ENCODE results near the gene SRC. TPM values are rescaled to one million over a fixed set of nuclear protein-coding genes. Genes with fewer than 3 reads are reported as not detected.

SRC gene
- total RNA-seq, 1 experiment from 2014 or later: 55.6 TPM

DNA sequence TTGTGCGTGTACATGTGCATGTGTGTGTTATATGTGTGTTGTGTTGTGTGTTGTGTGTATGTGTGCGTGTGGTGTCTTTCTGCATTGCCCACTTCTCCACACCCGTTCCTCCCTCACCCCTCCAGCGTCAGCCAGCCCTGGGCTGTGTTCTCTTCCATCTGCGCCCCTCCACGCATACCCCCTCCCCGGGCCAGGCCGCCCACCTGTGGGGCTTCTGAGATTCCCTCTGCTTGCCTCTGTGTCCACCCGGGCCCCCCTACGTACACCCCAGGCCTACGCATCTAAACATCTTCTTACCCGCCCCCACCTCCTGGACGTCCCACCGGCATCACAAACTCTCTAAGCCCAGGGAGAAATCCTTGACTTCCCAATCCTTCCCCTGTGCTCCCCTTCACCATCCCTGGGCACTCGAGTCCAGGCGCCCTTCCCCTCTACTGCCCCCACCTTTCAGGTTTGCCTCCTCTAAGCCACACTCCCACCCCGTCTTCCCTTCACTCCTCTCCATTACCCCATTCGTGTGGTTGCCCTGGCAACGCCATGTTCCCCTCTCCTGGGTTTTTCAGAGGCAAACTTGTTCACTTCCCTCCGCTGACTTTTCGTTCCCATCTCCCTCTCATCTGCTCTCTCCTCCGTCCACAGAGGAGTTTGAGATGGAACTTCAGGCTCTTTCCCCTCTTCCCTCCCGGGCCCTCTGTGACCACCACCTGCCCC, 93.4 kb downstream of the SRC start:
- no peaks in the 10 kb centered on the region for H3K9me2 ChIP-seq (replicated peaks; ENCODE audit: low read length)
- POLR2A ChIA-PET (ENCODE audit: unreplicated experiment): no interaction called here
- no peaks in the 10 kb centered on the region for H3F3A ChIP-seq (ENCODE audit: low read length, unreplicated experiment)
- H3K79me2 ChIP-seq (ENCODE audit: low read length): no peaks in the 10 kb centered on the region
- no peak overlapping the region for H3K9ac ChIP-seq (ENCODE audit: low read length)
- ATAC-seq (no peak), DNase-seq (no peak)
- no peak for TF ChIP-seq EZH2phosphoT487 (IDR thresholded peaks at IDR 0.05; ENCODE audit: borderline replicate concordance, low read length)
- no peak for TF ChIP-seq EZH2 (IDR thresholded peaks at IDR 0.05; ENCODE audit: low read length, unreplicated experiment)
- TF ChIP-seq, protein P1, sequence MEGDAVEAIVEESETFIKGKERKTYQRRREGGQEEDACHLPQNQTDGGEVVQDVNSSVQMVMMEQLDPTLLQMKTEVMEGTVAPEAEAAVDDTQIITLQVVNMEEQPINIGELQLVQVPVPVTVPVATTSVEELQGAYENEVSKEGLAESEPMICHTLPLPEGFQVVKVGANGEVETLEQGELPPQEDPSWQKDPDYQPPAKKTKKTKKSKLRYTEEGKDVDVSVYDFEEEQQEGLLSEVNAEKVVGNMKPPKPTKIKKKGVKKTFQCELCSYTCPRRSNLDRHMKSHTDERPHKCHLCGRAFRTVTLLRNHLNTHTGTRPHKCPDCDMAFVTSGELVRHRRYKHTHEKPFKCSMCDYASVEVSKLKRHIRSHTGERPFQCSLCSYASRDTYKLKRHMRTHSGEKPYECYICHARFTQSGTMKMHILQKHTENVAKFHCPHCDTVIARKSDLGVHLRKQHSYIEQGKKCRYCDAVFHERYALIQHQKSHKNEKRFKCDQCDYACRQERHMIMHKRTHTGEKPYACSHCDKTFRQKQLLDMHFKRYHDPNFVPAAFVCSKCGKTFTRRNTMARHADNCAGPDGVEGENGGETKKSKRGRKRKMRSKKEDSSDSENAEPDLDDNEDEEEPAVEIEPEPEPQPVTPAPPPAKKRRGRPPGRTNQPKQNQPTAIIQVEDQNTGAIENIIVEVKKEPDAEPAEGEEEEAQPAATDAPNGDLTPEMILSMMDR (conservative IDR thresholded peaks at IDR 0.05; ENCODE audit: low read depth, low read length): no peak
- no TSS peak for BruUV-seq (replicated peaks)
- no peaks in the 10 kb centered on the region for H3K9me3 ChIP-seq (ENCODE audit: low read length)
- no peak overlapping the region for H3K27ac ChIP-seq (ENCODE audit: low read length)
- no peak overlapping the region for H2AFZ ChIP-seq (ENCODE audit: low read length)
- no peak overlapping the region for H3K4me3 ChIP-seq (ENCODE audit: low read length)
- CTCF ChIA-PET: no interaction called here
- H3K4me1 ChIP-seq (ENCODE audit: insufficient read depth, low read length): no peaks in the 10 kb centered on the region
- intact Hi-C loops (cut with micrococcal nuclease): no loop called here
- H3K27me3 ChIP-seq (ENCODE audit: low read length): no peaks in the 10 kb centered on the region
- no peaks in the 10 kb centered on the region for H3K36me3 ChIP-seq (ENCODE audit: low read depth, low read length)
- no peaks in the 10 kb centered on the region for H4K20me1 ChIP-seq (ENCODE audit: low read length)
- no peak overlapping the region for H3K4me2 ChIP-seq (ENCODE audit: low read length)

DNA sequence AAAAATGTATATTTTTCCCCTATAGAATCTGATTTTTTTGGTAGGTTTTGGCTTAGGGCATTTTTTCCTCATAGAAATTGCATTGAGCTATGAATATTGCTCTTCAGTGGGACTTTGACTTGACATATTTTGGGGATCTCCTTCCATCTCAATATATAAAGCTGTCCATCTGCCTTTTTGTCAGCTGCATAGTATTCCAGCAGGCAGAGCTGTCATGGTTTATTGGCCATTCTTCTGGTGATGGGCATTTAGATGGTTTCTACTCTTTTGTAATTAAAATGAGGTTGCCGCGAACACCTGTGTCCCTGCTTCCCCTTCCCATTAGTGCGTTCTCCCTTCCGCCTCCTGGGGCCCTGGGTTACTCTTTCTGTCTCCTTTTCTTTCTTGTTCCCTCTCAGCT, 95.1 kb downstream of the SRC start:
- Histone ChIP-seq H3K9me3 (ENCODE audit: low read length) (no peaks in the 10 kb centered on the region), H3K36me3 (ENCODE audit: low read depth, low read length) (no peaks in the 10 kb centered on the region), H3K4me2 (ENCODE audit: low read length) (no peak overlapping the region), H3K79me2 (ENCODE audit: low read length) (no peaks in the 10 kb centered on the region), H3K9me2 (replicated peaks; ENCODE audit: low read length) (no peaks in the 10 kb centered on the region), H3K4me3 (ENCODE audit: low read length) (no peak overlapping the region), H3K4me1 (ENCODE audit: insufficient read depth, low read length) (no peaks in the 10 kb centered on the region), H3K27ac (ENCODE audit: low read length) (no peak overlapping the region), H4K20me1 (ENCODE audit: low read length) (no peaks in the 10 kb centered on the region), H3K9ac (ENCODE audit: low read length) (no peak overlapping the region), H3F3A (ENCODE audit: low read length, unreplicated experiment) (no peaks in the 10 kb centered on the region), H3K27me3 (ENCODE audit: low read length) (peaks cover 4% of the 10 kb centered on the region; the same call in 1 of the 2 replicates), H2AFZ (ENCODE audit: low read length) (no peak overlapping the region)
- BruUV-seq (replicated peaks): no TSS peak
- POLR2A ChIA-PET (ENCODE audit: unreplicated experiment): no interaction called here
- CTCF ChIA-PET: interaction anchor here (0.6 kb wide), 1 partner anchor 123 kb away, joined by 3 read pairs; no protein-coding TSS in a partner anchor
- TF ChIP-seq EZH2phosphoT487 (IDR thresholded peaks at IDR 0.05; ENCODE audit: borderline replicate concordance, low read length) (no peak), EZH2 (IDR thresholded peaks at IDR 0.05; ENCODE audit: low read length, unreplicated experiment) (no peak)
- TF ChIP-seq, protein P1 (conservative IDR thresholded peaks at IDR 0.05; ENCODE audit: low read depth, low read length): no peak
- intact Hi-C loops (cut with micrococcal nuclease): loop anchor here (10.0 kb wide), 1 partner anchor 64 kb away; no protein-coding TSS in a partner anchor
- ATAC-seq (no peak), DNase-seq (no peak)

DNA sequence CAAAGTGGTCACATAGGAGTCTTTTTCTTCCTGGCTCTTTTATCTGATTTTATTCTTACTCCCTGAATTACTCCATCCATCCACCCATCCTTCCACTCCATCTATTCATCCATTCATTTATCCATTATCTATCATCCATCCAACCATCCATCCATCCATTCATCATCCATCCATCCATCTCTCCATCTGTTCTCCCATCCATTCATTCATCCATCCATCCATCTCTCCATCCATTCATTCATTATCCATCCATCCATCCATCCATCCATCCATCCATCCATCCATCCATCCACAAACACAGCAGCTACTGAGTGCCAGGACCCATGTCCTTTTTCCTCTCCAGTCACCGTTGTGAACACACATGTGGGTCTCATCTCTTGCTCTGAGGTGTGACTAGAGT, 96.6 kb downstream of the SRC start:
- Histone ChIP-seq H3K27me3 (ENCODE audit: low read length) (peaks cover 4% of the 10 kb centered on the region; the same call in 1 of the 2 replicates), H3K36me3 (ENCODE audit: low read depth, low read length) (no peaks in the 10 kb centered on the region), H3K9me3 (ENCODE audit: low read length) (no peaks in the 10 kb centered on the region), H3K9ac (ENCODE audit: low read length) (no peak overlapping the region), H4K20me1 (ENCODE audit: low read length) (no peaks in the 10 kb centered on the region), H3K9me2 (replicated peaks; ENCODE audit: low read length) (no peaks in the 10 kb centered on the region), H3K27ac (ENCODE audit: low read length) (no peak overlapping the region), H3K4me2 (ENCODE audit: low read length) (no peak overlapping the region), H3F3A (ENCODE audit: low read length, unreplicated experiment) (no peaks in the 10 kb centered on the region), H3K4me1 (ENCODE audit: insufficient read depth, low read length) (no peaks in the 10 kb centered on the region), H3K4me3 (ENCODE audit: low read length) (no peak overlapping the region), H2AFZ (ENCODE audit: low read length) (no peak overlapping the region), H3K79me2 (ENCODE audit: low read length) (no peaks in the 10 kb centered on the region)
- ATAC-seq (no peak), DNase-seq (no peak)
- no peak for TF ChIP-seq EZH2 (IDR thresholded peaks at IDR 0.05; ENCODE audit: low read length, unreplicated experiment)
- no peak for TF ChIP-seq EZH2phosphoT487 (IDR thresholded peaks at IDR 0.05; ENCODE audit: borderline replicate concordance, low read length)
- TF ChIP-seq, protein P1 (conservative IDR thresholded peaks at IDR 0.05; ENCODE audit: low read depth, low read length): no peak
- CTCF ChIA-PET: no interaction called here
- no TSS peak for BruUV-seq (replicated peaks)
- POLR2A ChIA-PET (ENCODE audit: unreplicated experiment): no interaction called here
- intact Hi-C loops (cut with micrococcal nuclease): loop anchor here (10.0 kb wide), 1 partner anchor 62 kb away; no protein-coding TSS in a partner anchor

Measured in PC-3 (cell line).